Superior temporal gyrus (tissue), 1 donor: ENCODE measurements around the gene IKZF3.
"Not testable (repeated sequence)": the region's sequence is repeated elsewhere in the genome, so short reads cannot be mapped to it uniquely, and the experiment has no call there.

ENCODE experiments used
- DNase-seq: peaks from one replicate; pipeline ENCODE4 v3.0.0-alpha.2; 2016; ENCODE audit errors: extremely low spot score

The IKZF3 gene

GRCh38 chr17:39855911-39856649 is 8.0 kb downstream of the IKZF3 start:
- DNase-seq = not testable (repeated sequence)

- no peak for DNase-seq
These were observed 9.2 kb downstream of the IKZF3 start for GRCh38 chr17:39854909-39855308.

GRCh38 chr17:39852239-39852638 is 11.9 kb downstream of the IKZF3 start:
- no peak for DNase-seq

- DNase-seq = not testable (repeated sequence)
These were observed 13.9 kb downstream of the IKZF3 start for GRCh38 chr17:39850186-39850585.

DNA sequence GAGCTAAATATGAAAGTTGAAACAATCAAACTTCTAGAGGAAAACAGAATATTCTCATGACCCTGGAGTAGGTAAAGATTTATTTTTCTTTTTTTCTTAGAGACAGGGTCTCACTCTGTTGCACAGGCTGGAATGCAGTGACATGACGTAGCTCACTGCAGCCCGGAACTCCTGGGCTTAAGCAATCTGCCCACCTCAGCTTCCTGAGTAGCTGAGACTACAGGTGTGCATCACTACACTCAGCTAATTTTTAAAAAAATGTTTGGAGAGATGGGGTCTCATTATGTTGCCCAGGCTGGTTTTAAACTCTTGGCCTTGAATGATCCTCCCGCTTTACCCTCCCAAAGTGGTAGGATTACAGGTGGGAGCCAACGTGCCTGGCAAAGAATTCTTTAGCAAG is 15.5 kb downstream of the IKZF3 start:
- DNase-seq = no peak

GRCh38 chr17:39846205-39846604 is 17.9 kb downstream of the IKZF3 start:
- no peak for DNase-seq

GRCh38 chr17:39845052-39845846 is 18.9 kb downstream of the IKZF3 start:
- no peak for DNase-seq

- DNase-seq = no peak
These were observed 22.9 kb downstream of the IKZF3 start for GRCh38 chr17:39841134-39841683.

DNA sequence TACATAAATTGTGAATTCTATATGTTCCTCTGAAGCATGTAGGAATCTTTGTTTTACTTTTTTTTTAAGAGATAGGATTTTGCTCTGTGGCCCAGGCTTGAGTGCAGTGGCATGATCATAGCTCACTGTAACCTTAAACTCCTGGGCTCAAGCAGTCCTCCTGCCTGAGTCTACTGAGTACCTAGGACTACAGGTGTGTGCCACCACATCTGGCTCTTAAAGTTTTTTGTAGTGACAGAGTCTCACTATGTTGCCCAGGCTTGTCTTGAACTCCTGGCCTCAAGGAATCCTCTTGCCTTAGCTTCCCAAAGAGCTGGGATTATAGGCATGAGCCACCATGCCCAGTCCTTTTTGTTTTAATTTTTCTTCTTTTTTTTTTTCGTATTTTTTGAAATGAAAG is 25.3 kb downstream of the IKZF3 start:
- no peak for DNase-seq

- DNase-seq = no peak
These were observed 26.1 kb downstream of the IKZF3 start for GRCh38 chr17:39838057-39838456.

DNA sequence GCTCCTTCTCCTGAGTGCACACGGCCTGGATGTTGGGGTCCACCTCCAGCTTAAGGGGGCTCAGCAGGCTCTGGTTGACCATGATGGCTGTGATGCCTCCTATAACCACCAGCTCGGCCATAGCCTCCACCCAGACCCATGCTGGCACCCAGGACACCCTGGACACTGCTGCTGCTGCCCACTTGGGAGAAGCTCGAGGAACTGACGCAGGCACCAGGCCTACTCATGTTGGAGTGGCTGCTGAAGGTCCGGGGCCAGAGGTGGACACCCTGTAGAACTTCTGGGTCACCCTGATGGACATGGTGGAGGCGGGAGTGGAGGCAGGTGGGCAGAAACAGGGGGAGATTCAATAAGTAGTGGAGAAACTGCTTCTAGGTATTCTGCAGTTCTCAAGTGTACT is 28.0 kb downstream of the IKZF3 start:
- DNase-seq = no peak

DNA sequence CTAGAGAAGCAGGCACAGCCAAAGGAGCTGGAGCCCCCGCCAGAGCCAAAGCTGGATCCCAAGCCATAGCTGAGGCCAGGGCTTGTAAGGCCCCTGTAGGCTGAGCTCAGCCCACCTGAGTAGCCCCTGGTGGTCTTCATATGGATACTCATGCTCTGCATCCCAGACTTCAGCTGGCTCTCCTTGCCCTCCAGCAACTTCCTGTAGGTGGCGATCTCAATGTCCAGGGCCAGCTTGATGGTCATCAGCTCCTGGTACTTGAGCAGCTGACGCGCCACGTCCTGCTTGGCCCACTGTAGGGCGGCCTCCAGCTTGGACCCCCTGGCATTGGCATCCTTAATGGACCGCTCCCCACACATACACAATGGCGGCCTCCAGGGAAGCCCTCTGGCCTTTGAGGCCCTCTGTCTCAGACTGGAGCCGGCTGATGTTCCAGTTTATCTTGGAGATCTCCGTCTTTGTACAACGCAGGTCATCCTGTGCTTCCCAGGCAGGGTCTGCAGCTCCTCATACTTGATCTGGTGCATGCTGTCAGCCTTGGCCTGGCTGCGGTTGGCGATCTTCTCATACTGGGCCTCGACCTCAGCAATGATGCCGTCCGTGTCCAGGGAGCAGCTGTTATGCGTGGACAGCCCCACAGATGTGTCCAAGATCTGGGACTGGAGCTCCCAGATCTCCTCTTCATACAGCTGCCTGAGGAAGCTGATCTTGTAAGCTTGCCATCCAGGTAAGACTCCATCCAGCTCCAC is 28.9 kb downstream of the IKZF3 start:
- no peak for DNase-seq

GRCh38 chr17:39834017-39834416 is 30.1 kb downstream of the IKZF3 start:
- no peak for DNase-seq

DNA sequence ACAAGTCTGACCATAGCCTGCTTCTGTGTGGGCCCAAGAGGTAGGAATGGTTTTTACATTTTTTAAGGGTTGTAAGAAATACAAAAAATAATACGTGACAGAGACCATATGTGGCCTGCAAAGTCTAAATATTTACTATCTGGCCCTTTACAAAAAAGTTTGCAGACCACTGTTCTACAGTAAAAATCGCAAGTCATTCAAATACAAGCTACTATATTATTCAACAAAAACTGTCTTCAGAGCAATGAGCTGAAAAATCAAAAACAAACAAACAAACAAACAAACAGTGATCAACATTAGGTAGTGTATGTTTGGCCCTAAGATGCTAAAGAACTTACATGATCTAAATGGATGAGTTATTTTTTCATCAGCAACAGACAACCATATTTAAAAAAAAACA is 32.5 kb downstream of the IKZF3 start:
- DNase-seq = no peak

DNA sequence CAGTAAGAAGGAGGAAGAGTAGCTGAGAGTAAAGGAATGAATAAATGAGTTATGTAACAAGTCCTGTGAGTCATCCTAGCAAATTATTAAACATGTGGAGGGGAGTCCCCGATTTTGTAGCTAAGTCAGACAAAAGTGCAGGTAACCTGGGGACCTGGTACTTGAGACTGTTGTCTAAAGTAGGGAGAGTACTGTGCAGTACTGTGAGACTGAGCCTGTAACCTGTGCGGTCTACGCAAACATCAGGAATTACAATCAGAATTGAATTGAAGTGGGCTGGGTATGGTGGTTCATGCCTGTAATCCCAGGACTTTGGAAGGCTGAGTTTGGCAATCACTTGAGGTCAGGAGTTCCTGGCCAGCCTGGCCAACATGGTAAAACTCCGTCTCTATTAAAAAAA is 35.7 kb downstream of the IKZF3 start:
- DNase-seq = no peak

DNA sequence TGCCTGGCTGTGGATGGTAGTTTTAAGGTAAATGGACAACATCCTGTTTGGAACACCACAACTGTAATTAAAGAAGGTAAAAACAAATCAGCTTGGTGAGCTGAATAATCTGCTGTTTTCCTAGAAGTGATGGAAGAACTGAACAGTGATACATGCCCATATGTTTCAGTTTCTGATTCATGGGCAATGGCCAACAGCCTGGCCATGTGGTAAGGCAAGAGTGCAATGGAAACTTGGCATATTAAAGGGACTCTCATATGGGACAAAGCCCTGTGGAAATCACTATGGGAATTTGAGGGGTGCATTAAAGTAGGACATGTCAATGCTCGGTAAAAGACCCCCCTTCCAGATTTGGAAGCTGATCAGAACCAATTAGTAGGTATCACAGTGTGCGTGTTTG is 37.8 kb downstream of the IKZF3 start:
- no peak for DNase-seq

GRCh38 chr17:39823407-39824054 is 40.6 kb downstream of the IKZF3 start:
- no peak for DNase-seq

DNA sequence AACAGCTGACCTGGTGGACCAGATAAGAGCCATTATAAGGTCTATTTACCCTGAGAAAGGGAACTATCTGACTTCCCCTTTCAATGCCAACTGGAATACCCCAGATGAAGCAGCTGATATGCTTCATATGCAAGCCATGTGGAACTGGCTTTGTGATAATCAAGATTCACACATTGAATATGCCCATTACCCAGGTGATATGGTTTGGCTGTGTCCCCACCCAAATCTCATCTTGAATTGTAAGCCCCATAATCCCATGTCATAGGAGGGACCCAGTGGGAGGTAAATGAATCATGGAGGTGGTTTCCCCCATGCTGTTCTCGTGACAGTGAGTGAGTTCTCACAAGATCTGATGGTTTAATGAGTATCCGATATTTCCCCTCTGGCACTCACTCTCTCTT is 42.1 kb downstream of the IKZF3 start:
- no peak for DNase-seq

DNA sequence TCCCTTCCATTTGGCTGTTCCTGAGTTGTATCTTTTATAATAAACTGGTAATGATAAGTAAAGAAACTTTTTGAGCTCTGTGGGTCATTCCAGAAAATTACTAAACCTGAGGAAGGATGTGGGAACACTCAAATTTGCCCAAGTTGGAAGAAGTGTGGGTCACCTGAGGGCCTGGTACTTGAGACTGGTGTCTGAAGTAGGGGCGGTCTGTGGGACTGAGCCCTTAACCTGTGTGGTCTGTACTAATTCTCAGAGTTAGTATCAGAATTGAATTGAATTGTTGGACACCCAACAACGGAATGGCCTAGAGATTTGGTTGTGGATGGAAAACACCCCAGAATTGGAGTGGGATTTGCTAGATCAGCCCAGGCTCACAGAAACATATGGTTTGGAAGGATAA is 43.1 kb downstream of the IKZF3 start:
- DNase-seq = no peak

DNA sequence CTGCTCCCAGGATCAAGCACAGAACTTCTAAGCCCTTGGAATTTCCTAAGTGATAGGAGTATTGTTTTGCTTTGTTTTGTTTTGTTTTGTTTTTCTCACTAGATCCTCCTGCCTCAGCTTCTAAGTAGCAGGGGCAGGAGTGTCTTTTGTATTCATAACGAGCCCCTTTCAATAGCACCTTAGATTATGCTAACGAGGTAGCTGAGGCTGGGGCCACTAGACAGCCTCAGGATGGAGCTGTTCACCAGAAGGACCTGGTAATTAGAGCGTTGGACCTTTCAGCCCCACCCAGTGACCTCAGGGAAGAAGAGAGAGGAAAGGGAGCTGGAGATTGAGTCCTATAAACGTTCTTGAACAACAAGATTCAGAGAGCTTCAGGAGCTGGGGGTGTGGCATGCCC is 43.6 kb downstream of the IKZF3 start:
- DNase-seq = no peak

DNA sequence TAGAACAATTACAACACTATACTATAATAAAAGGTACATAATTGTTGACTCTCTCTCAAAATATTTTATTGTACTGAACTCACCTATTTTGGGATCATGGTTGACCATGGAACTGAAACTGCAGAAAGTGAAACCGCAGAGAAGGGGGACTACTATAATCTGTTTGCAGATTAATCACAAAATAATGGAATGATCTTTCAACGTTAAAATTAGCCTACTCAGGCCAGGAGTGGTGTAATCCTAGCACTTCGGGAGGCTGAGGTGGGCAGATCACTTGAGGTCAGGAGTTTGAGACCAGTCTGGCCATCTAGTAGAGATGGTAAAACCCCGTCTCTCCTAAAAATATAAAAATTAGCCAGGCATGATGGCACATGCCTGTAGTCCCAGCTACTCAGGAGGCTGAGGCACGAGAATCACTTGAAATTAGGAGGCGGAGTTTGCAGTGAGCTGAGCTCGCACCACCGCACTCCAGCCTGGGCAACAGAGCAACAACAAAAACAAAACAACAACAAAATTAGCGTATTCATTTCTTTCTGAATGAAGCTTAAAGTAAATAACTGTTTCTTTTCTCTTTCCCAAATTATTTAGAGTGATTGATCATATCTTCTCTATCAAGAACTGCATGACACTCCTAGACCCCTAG is 45.6 kb downstream of the IKZF3 start:
- no peak for DNase-seq
